Endothelial cell of umbilical vein (primary cell): Measurements from ENCODE around the gene NRF1. TPM values are rescaled to one million over a fixed set of nuclear protein-coding genes. Genes with fewer than 3 reads are reported as not detected.

Experiments used
- BruUV-seq: library from RNA; stranded (reverse); fragments of 400-500 nt; replicated peaks from 2 replicates; lab custom pipeline; 2021; lab: Mats Ljungman, UMichigan
- CTCF ChIA-PET: fragments of 300-600, 350-600 bp; sonication (Branson Sonifier 250); formaldehyde crosslinking; loops from one replicate; lab custom pipeline; 2021; ENCODE audit warnings: antibody characterized with exemption, inconsistent platforms; lab: Charles Lee
- POLR2A ChIA-PET: fragments of 300-600, 350-600 bp; sonication (Branson Sonifier 250); formaldehyde crosslinking; loops from one replicate; lab custom pipeline; 2021; ENCODE audit warnings: antibody characterized with exemption, inconsistent platforms; lab: Charles Lee
- DNase-seq: peaks from one replicate; pipeline ENCODE4 v3.0.0-alpha.2; 2011; ENCODE audit warnings: low read depth, low spot score
- FAIRE-seq: peaks from 2 replicates; lab custom pipeline; 2011; peaks lifted over from hg19 to GRCh38; lab: Jason Lieb, UNC
- H2AFZ ChIP-seq: 2 replicates; pipeline ENCODE4 v1.6.0; 2012; ENCODE audit warnings: low read depth, low read length, control low read depth, inconsistent platforms
- H3K27ac ChIP-seq: 2 replicates; pipeline ENCODE4 v1.5.1; 2011; ENCODE audit warnings: low read depth, mild to moderate bottlenecking, control low read depth, low read length, moderate library complexity; ENCODE audit not compliant: insufficient read depth
- H3K27me3 ChIP-seq, 2 experiments: 2 replicates each; pipeline versions ENCODE4 v1.6.0 to v1.6.1; 2011; ENCODE audit warnings: low read length in 2 of 2, mixed read lengths in 1 of 2; ENCODE audit not compliant: control insufficient read depth in 2 of 2, insufficient read depth in 2 of 2
- H3K36me3 ChIP-seq, 2 experiments: 2 replicates in 1 of 2; 3 replicates in 1 of 2; pipeline ENCODE4 v1.5.1; 2011; ENCODE audit warnings: low read length in 2 of 2, mild to moderate bottlenecking in 1 of 2, moderate library complexity in 1 of 2; ENCODE audit not compliant: control insufficient read depth in 2 of 2, insufficient read depth in 2 of 2; ENCODE audit errors: extremely low read depth in 1 of 2
- H3K4me1 ChIP-seq: 3 replicates; pipeline ENCODE4 v1.5.1; 2011; ENCODE audit warnings: mild to moderate bottlenecking, low read length; ENCODE audit not compliant: control insufficient read depth, insufficient read depth; ENCODE audit errors: extremely low read depth
- H3K4me2 ChIP-seq: 2 replicates; pipeline ENCODE4 v1.6.1; 2011; ENCODE audit warnings: low read length, control low read depth, mixed read lengths; ENCODE audit not compliant: insufficient read depth
- H3K4me3 ChIP-seq, 3 experiments: fragments of 200-600 bp in 1 of 3; sonication (generic), shearing (Covaris generic) in 1 of 3; replicated peaks in 1 of 3; 2 replicates each; pipeline ENCODE4 v1.5.1; 2011 to 2016; ENCODE audit warnings: control low read depth in 3 of 3, low read length in 3 of 3, mild to moderate bottlenecking in 2 of 3, inconsistent platforms in 1 of 3, low read depth in 1 of 3, moderate library complexity in 1 of 3; ENCODE audit not compliant: insufficient read depth in 1 of 3
- H3K79me2 ChIP-seq: 2 replicates; pipeline ENCODE4 v1.6.0; 2012; ENCODE audit warnings: low read length, inconsistent platforms; ENCODE audit not compliant: control insufficient read depth, insufficient read depth
- H3K9ac ChIP-seq: replicated peaks from 2 replicates; pipeline ENCODE3; 2011; ENCODE audit warnings: low read length, control low read depth; ENCODE audit not compliant: insufficient read depth; ENCODE audit errors: extremely low read depth
- H3K9me1 ChIP-seq: replicated peaks from 3 replicates; pipeline ENCODE4 v1.6.0; 2011; ENCODE audit warnings: mild to moderate bottlenecking, low read length; ENCODE audit not compliant: control insufficient read depth, insufficient read depth; ENCODE audit errors: extremely low read depth
- H3K9me3 ChIP-seq: replicated peaks from 2 replicates; pipeline ENCODE4 v1.5.1; 2012; ENCODE audit warnings: low read length, inconsistent platforms; ENCODE audit not compliant: control insufficient read depth, insufficient read depth
- H4K20me1 ChIP-seq: replicated peaks from 2 replicates; pipeline ENCODE3; 2011; ENCODE audit warnings: mild to moderate bottlenecking, low read length; ENCODE audit not compliant: control insufficient read depth, insufficient read depth; ENCODE audit errors: extremely low read depth
- EZH2 ChIP-seq: IDR thresholded peaks from 2 replicates; pipeline ENCODE4 v1.6.1; 2012; ENCODE audit warnings: borderline replicate concordance, low read depth, mild to moderate bottlenecking, moderate library complexity, low read length, inconsistent platforms; ENCODE audit not compliant: severe bottlenecking
- FOS ChIP-seq: IDR thresholded peaks from 2 replicates; pipeline ENCODE4 v1.6.1; 2011; ENCODE audit warnings: mild to moderate bottlenecking, low read length, moderate library complexity, borderline replicate concordance; ENCODE audit not compliant: insufficient read depth
- GATA2 ChIP-seq: IDR thresholded peaks from 2 replicates; pipeline ENCODE4 v1.7.0; 2011; ENCODE audit warnings: low read depth, mild to moderate bottlenecking, moderate library complexity, mixed read lengths, low read length; ENCODE audit not compliant: insufficient read length, insufficient read depth
- JUN ChIP-seq: IDR thresholded peaks from 2 replicates; pipeline ENCODE4 v1.6.1; 2011; ENCODE audit warnings: borderline replicate concordance, low read depth; ENCODE audit not compliant: insufficient read length, insufficient read depth
- MYC ChIP-seq: IDR thresholded peaks from one replicate; pipeline ENCODE4 v1.6.1; 2011; ENCODE audit warnings: mild to moderate bottlenecking, low read depth, low read length
- POLR2A ChIP-seq: IDR thresholded peaks from 2 replicates; pipeline ENCODE4 v1.6.1; 2012; ENCODE audit warnings: low read depth, mild to moderate bottlenecking, control low read depth, low read length
- POLR2AphosphoS5 ChIP-seq: IDR thresholded peaks from 2 replicates; pipeline ENCODE4 v1.6.1; 2012; ENCODE audit warnings: low read depth, mild to moderate bottlenecking, control low read depth, low read length, moderate library complexity; ENCODE audit not compliant: insufficient read depth
- dilution Hi-C: fragments of 300-500 bp; cut with MboI; formaldehyde crosslinking; loops from one replicate; pipeline ENCODE4 v1.15.0; 2019; ENCODE audit warnings: low sequenced_read_pairs; ENCODE audit not compliant: extremely low pct_ligation_motif_present
- intact Hi-C: fragments of 100-400 bp; cut with micrococcal nuclease; formaldehyde crosslinking; loops from one replicate; pipeline ENCODE4 v1.10.0; 2022
- polyA plus RNA-seq, 4 experiments: library from polyadenylated mRNA; depleted of rRNA in 3 of 4; stranded (reverse) in 3 of 4; unstranded in 1 of 4; fragments of >200 nt; gene quantifications; 2 replicates each; pipeline versions ENCODE4 v1.2.1 to v1.2.3, GENCODE V29; 2011 to 2012; ENCODE audit warnings: missing spikeins in 1 of 4
- total RNA-seq: library from RNA; stranded (reverse); gene quantifications from 2 replicates; pipeline ENCODE4 v1.2.3, GENCODE V29; 2021
- TF ChIP-seq, protein P1 (sequence below): IDR thresholded peaks from 2 replicates; pipeline ENCODE4 v1.6.1; 2011; ENCODE audit not compliant: insufficient read depth, insufficient read length
- TF ChIP-seq, protein P2 (sequence below), 2 donors: IDR thresholded peaks; 1 replicate in 1 of 2; 2 replicates in 1 of 2; pipeline ENCODE4 v1.5.1; 2011; ENCODE audit warnings: low read length in 2 of 2, mild to moderate bottlenecking in 2 of 2, moderate library complexity in 2 of 2, control low read depth in 1 of 2, inconsistent platforms in 1 of 2, low read depth in 1 of 2; ENCODE audit not compliant: insufficient read depth in 1 of 2; ENCODE audit errors: extremely low read depth in 1 of 2

NRF1 gene
- total and polyA plus RNA-seq, 2 donors (not counting 3 experiments of a cell fraction or from before 2014, with no cell fraction given) = 14.6 to 20.3 TPM

DNA sequence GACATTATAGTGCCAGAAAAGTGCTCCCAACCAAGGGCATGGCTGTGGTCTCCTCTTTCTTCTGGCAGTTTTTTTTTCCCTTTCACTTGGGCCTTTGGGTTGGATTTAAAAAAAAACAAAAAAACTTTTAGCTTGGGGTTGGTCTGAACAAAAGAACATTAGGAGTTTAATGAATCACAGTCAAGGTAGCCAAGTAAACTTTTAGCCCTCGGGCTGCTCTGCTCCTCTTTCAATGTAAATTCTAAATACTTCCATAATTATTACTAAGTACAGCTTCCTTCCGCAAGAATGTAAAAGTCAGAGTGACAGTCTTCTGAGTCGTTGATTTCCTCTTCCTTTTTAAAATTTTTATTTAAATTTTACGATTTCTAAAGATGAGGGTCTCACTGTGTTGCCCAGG lies 79.2 kb downstream of the NRF1 start:
- Histone ChIP-seq H3K27me3 (no peaks in the 10 kb centered on the region), H3K9me1 (no peaks in the 10 kb centered on the region), H2AFZ (no peak overlapping the region), H3K4me2 (no peak overlapping the region), H3K4me1 (peaks cover 7% of the 10 kb centered on the region), H3K9me3 (no peaks in the 10 kb centered on the region), H3K4me3 (no peak overlapping the region), H3K36me3 (peaks cover 0 to 8% of the 10 kb centered on the region in 2 experiments), H3K9ac (no peak overlapping the region), H3K79me2 (no peaks in the 10 kb centered on the region), H3K27ac (no peak overlapping the region), H4K20me1 (no peaks in the 10 kb centered on the region)
- peak; percentile 4 for DNase-seq
- no peak for FAIRE-seq
- BruUV-seq = no TSS peak
- intact Hi-C loops = no loop called here
- dilution Hi-C loops = no loop called here
- ChIA-PET CTCF (no interaction called here), POLR2A (no interaction called here)
- TF ChIP-seq FOS = peak; percentile 42
- TF ChIP-seq, protein P1, sequence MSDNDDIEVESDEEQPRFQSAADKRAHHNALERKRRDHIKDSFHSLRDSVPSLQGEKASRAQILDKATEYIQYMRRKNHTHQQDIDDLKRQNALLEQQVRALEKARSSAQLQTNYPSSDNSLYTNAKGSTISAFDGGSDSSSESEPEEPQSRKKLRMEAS = no peak

DNA sequence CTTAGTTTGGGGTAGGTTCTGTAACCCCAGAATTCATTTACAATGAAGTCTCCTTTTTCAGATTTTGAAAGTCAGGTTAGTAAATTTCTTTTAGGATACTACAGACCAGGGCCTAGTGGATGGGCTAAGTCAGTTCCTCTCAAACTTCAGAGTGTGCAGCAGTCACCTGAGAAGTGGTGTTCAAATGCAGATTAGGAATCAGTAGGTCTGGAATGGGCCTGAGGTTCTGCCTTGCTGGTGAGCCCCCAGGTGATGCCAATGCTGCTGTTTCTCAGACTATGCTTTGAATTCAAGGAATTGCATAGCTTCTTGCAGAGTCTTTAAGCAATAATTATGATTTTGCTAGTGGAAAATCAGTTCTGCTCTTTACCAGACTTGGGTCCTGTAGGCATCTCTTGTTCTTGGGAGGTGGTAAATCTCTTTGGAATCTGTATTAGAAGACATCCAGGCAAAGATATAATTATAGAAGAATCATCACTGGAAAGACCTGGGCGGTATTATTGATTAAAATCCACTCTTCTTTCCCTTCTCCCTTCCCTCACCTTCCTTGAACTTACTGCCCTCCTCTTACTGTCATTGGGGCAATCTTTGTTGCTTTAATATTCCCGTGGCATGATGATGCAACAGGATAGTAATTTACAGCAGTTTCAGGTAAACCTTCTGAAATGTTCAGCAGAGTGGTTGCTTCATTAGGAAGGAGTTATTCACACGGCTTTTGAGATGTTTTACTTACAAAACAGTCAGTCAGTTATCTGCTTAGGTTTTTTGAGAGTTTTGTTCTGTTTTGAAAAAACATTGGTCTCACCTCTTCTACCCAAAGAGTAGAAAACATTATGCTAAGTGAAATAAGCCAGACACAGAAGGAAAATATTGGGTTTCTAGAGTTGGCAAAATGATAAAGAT lies 87.2 kb downstream of the NRF1 start:
- no peak overlapping the region for H3K4me2 ChIP-seq
- no TSS peak for BruUV-seq
- no peak overlapping the region for H2AFZ ChIP-seq
- H3K27me3 ChIP-seq = no peaks in the 10 kb centered on the region
- ChIA-PET POLR2A (no interaction called here), CTCF (interaction anchor here (1.4 kb wide), 1 partner anchor 9 kb away, joined by 3 read pairs; no protein-coding TSS in a partner anchor)
- no peaks in the 10 kb centered on the region for H3K4me1 ChIP-seq
- no peaks in the 10 kb centered on the region for H4K20me1 ChIP-seq
- no peak overlapping the region for H3K9ac ChIP-seq
- no peaks in the 10 kb centered on the region for H3K9me3 ChIP-seq
- H3K36me3 ChIP-seq = no peaks in the 10 kb centered on the region
- H3K9me1 ChIP-seq = no peaks in the 10 kb centered on the region
- DNase-seq (no peak), FAIRE-seq (no peak)
- no peaks in the 10 kb centered on the region for H3K79me2 ChIP-seq
- intact Hi-C loops (no loop called here), dilution Hi-C loops (no loop called here)
- H3K4me3 ChIP-seq = no peak overlapping the region
- TF ChIP-seq POLR2A = no peak
- TF ChIP-seq GATA2 = no peak
- no peak for TF ChIP-seq EZH2
- TF ChIP-seq POLR2AphosphoS5 = no peak
- TF ChIP-seq FOS = no peak
- TF ChIP-seq, protein P1 = no peak
- no peak for TF ChIP-seq JUN
- TF ChIP-seq, protein P2, sequence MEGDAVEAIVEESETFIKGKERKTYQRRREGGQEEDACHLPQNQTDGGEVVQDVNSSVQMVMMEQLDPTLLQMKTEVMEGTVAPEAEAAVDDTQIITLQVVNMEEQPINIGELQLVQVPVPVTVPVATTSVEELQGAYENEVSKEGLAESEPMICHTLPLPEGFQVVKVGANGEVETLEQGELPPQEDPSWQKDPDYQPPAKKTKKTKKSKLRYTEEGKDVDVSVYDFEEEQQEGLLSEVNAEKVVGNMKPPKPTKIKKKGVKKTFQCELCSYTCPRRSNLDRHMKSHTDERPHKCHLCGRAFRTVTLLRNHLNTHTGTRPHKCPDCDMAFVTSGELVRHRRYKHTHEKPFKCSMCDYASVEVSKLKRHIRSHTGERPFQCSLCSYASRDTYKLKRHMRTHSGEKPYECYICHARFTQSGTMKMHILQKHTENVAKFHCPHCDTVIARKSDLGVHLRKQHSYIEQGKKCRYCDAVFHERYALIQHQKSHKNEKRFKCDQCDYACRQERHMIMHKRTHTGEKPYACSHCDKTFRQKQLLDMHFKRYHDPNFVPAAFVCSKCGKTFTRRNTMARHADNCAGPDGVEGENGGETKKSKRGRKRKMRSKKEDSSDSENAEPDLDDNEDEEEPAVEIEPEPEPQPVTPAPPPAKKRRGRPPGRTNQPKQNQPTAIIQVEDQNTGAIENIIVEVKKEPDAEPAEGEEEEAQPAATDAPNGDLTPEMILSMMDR (IDR thresholded peaks at IDR 0.05; ENCODE audit: extremely low read depth in 1 of 2, insufficient read depth in 1 of 2, low read depth in 1 of 2, low read length in 2 of 2) = no peak
- no peak for TF ChIP-seq MYC
- H3K27ac ChIP-seq = no peak overlapping the region
